Tibial nerve (tissue), 4 donors: Measurements from ENCODE around the gene AIM2. TPM values are rescaled to one million over a fixed set of nuclear protein-coding genes. Genes with fewer than 3 reads are reported as not detected.

ENCODE experiments used
- DNase-seq, 2 donors: peaks; one replicate each; pipeline ENCODE4 v3.0.0-alpha.2; 2019; ENCODE audit warnings: low spot score in 2 of 2
- H3K27ac ChIP-seq, 4 donors: fragments of 200-600 bp; sonication (generic) in 3 of 4; one replicate each; pipeline ENCODE4 v1.5.1; 2017 to 2019; ENCODE audit warnings: mild to moderate bottlenecking in 1 of 4
- H3K27me3 ChIP-seq, 2 donors: fragments of 200-600 bp; sonication (generic) in 1 of 2; one replicate each; pipeline versions ENCODE4 v1.5.1 to v1.6.0; 2017 to 2019
- H3K36me3 ChIP-seq, 3 donors: fragments of 200-600 bp; sonication (generic); one replicate each; pipeline ENCODE4 v1.5.1; 2018 to 2019
- H3K4me1 ChIP-seq, 4 donors: fragments of 200-600 bp; sonication (generic) in 3 of 4; one replicate each; pipeline ENCODE4 v1.5.1; 2017 to 2019
- H3K4me3 ChIP-seq, 4 donors: fragments of 200-600 bp; sonication (generic) in 3 of 4; one replicate each; pipeline ENCODE4 v1.5.1; 2017 to 2019; ENCODE audit warnings: mild to moderate bottlenecking in 1 of 4, moderate library complexity in 1 of 4
- H3K9me3 ChIP-seq, 4 donors: fragments of 200-600 bp; sonication (generic) in 3 of 4; one replicate each; pipeline ENCODE4 v1.5.1; 2017 to 2019
- CTCF ChIP-seq, 5 experiments: fragments of 200-600 bp in 3 of 5; fragments of 450-650 bp in 2 of 5; sonication (generic) in 3 of 5; IDR thresholded peaks; one replicate each; pipeline ENCODE4 v1.5.1; 2016 to 2019; ENCODE audit warnings: antibody characterized with exemption in 5 of 5, mild to moderate bottlenecking in 3 of 5, moderate library complexity in 2 of 5
- EP300 ChIP-seq, 2 donors: sonication (generic); formaldehyde crosslinking; IDR thresholded peaks; one replicate each; pipeline ENCODE4 v1.6.1; 2017; ENCODE audit warnings: antibody characterized with exemption in 2 of 2, mild to moderate bottlenecking in 1 of 2
- POLR2A ChIP-seq, 2 donors: fragments of 450-650 bp; IDR thresholded peaks; one replicate each; pipeline ENCODE4 v1.6.1; 2017; ENCODE audit warnings: antibody characterized with exemption in 2 of 2, mild to moderate bottlenecking in 2 of 2, moderate library complexity in 2 of 2
- WGBS, 2 donors: methylation state at CpG; one replicate each; pipeline ENCODE4 v1.1.5; 2018; 5-methylcytosine and 5-hydroxymethylcytosine counted together
- total RNA-seq, 4 donors: library from RNA; depleted of rRNA; stranded (reverse); fragments of >200 nt; gene quantifications; one replicate each; pipeline ENCODE4 v1.1.0, GENCODE V29; 2016

The AIM2 gene
- total RNA-seq, 4 donors from 2014 or later = 0.59 to 4.0 (median 1.5) TPM; not detected in 1

- H3K27me3 ChIP-seq = no peaks in the 10 kb centered on the region
- WGBS, 2 donors = 46 to 61% methylated on average over 2 of the region's 2 CpGs
- H3K9me3 ChIP-seq = no peaks in the 10 kb centered on the region
- no peak for DNase-seq
- H3K27ac ChIP-seq = no peak overlapping the region
- H3K4me3 ChIP-seq = no peak overlapping the region
- TF ChIP-seq EP300 (IDR thresholded peaks at IDR 0.05) (no peak), CTCF (IDR thresholded peaks at IDR 0.05) (no peak), POLR2A (IDR thresholded peaks at IDR 0.05) (no peak)
- H3K4me1 ChIP-seq = no peaks in the 10 kb centered on the region
- H3K36me3 ChIP-seq = no peaks in the 10 kb centered on the region
Measured at GRCh38 chr1:159088050-159088449, 11.5 kb upstream of the AIM2 start.

GRCh38 chr1:159084867-159085266, 8.3 kb upstream of the AIM2 start:
- no peak for TF ChIP-seq CTCF (IDR thresholded peaks at IDR 0.05)
- peak in 1 of 2 donors; percentile 64 for TF ChIP-seq EP300 (IDR thresholded peaks at IDR 0.05)
- no peaks in the 10 kb centered on the region for H3K9me3 ChIP-seq
- peak in 1 of 2 donors; percentile 19 for DNase-seq
- no peak overlapping the region for H3K27ac ChIP-seq
- WGBS, 2 donors = 86% methylated on average over 3 of the region's 3 CpGs
- H3K4me3 ChIP-seq = no peak overlapping the region
- no peaks in the 10 kb centered on the region for H3K27me3 ChIP-seq
- H3K36me3 ChIP-seq = no peaks in the 10 kb centered on the region
- no peaks in the 10 kb centered on the region for H3K4me1 ChIP-seq

- H3K4me3 ChIP-seq = no peak overlapping the region
- peak overlapping the region in 1 of 4 donors; percentile 67 for H3K27ac ChIP-seq
- no peak for DNase-seq
- H3K36me3 ChIP-seq = no peaks in the 10 kb centered on the region
- no peak for TF ChIP-seq CTCF (IDR thresholded peaks at IDR 0.05)
- no peak for TF ChIP-seq POLR2A (IDR thresholded peaks at IDR 0.05)
- TF ChIP-seq EP300 (IDR thresholded peaks at IDR 0.05) = no peak
- H3K4me1 ChIP-seq = no peaks in the 10 kb centered on the region
- H3K27me3 ChIP-seq = no peaks in the 10 kb centered on the region
- no peaks in the 10 kb centered on the region for H3K9me3 ChIP-seq
- 78 to 83% methylated on average over 3 of the region's 3 CpGs for whole genome bisulfite sequencing, 2 donors
Measured at GRCh38 chr1:159084152-159084551, 7.6 kb upstream of the AIM2 start.

- no peak for DNase-seq
- Histone ChIP-seq H3K9me3 (no peaks in the 10 kb centered on the region), H3K4me1 (no peaks in the 10 kb centered on the region), H3K4me3 (no peak overlapping the region), H3K27ac (no peak overlapping the region), H3K27me3 (no peaks in the 10 kb centered on the region), H3K36me3 (no peaks in the 10 kb centered on the region)
- 91 to 94% methylated on average over 1 of the region's 1 CpG for WGBS, 2 donors
- TF ChIP-seq POLR2A (IDR thresholded peaks at IDR 0.05) (no peak), EP300 (IDR thresholded peaks at IDR 0.05) (no peak), CTCF (IDR thresholded peaks at IDR 0.05) (no peak)
Measured at GRCh38 chr1:159083013-159083412, 6.4 kb upstream of the AIM2 start.

- TF ChIP-seq POLR2A (IDR thresholded peaks at IDR 0.05) (no peak), EP300 (IDR thresholded peaks at IDR 0.05) (no peak), CTCF (IDR thresholded peaks at IDR 0.05) (no peak)
- no peak for DNase-seq
Measured at GRCh38 chr1:159081626-159082025, 5.1 kb upstream of the AIM2 start.

More at GRCh38 chr1:159081626-159082025, 5.1 kb upstream of the AIM2 start:
- H3K9me3 ChIP-seq = no peaks in the 10 kb centered on the region
- no peak overlapping the region for H3K4me3 ChIP-seq
- H3K27me3 ChIP-seq = no peaks in the 10 kb centered on the region
- H3K36me3 ChIP-seq = no peaks in the 10 kb centered on the region
- WGBS, 2 donors = 43 to 47% methylated on average over 1 of the region's 1 CpG
- no peaks in the 10 kb centered on the region for H3K4me1 ChIP-seq
- H3K27ac ChIP-seq = no peak overlapping the region
